Measurements from ENCODE around the gene RARA. TPM values are rescaled to one million over a fixed set of nuclear protein-coding genes. Genes with fewer than 3 reads are reported as not detected.

RARA gene
- total RNA-seq, 1 experiment from 2014 or later: 21.8 TPM

DNA sequence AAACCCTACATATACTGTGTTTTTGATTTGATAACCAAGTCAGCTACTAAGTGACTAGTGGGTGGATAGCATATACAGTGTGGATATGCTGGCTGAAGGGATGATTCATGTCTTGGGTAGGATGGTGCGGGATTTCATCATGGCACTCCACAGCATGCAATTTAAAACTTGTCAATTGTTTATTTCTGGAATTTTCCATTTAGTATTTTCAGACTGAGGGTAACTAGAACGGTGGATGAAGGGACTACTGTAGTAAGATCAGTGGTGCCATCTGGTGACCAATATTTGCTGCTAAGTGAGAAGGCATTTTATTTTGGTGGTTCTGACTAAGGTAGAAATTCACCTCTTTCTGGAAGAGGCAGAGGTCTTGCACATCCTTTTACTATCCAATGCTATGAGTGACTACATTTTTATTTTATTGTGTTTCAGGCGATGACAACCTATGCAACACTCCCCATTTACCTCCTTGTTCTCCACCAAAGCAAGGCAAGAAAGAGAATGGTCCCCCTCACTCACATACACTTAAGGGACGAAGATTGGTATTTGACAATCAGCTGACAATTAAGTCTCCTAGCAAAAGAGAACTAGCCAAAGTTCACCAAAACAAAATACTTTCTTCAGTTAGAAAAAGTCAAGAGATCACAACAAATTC is 18.2 kb upstream of the RARA start:
- POLR2A ChIA-PET (ENCODE audit: unreplicated experiment): no interaction called here

DNA sequence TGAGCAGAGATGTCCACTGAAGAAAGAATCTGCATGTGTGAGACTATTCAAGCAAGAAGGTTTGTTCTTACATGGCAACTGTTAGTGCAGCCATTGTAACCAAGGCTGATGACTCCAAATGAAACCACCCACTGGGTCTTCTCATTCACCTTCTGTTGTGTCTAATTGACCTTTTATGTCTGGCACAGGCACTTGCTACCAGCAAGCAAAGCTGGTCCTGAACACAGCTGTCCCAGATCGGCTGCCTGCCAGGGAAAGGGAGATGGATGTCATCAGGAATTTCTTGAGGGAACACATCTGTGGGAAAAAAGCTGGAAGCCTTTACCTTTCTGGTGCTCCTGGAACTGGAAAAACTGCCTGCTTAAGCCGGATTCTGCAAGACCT is 17.7 kb upstream of the RARA start:
- no peak for TF ChIP-seq EZH2 (IDR thresholded peaks at IDR 0.05; ENCODE audit: low read depth)
- TF ChIP-seq, protein P1, sequence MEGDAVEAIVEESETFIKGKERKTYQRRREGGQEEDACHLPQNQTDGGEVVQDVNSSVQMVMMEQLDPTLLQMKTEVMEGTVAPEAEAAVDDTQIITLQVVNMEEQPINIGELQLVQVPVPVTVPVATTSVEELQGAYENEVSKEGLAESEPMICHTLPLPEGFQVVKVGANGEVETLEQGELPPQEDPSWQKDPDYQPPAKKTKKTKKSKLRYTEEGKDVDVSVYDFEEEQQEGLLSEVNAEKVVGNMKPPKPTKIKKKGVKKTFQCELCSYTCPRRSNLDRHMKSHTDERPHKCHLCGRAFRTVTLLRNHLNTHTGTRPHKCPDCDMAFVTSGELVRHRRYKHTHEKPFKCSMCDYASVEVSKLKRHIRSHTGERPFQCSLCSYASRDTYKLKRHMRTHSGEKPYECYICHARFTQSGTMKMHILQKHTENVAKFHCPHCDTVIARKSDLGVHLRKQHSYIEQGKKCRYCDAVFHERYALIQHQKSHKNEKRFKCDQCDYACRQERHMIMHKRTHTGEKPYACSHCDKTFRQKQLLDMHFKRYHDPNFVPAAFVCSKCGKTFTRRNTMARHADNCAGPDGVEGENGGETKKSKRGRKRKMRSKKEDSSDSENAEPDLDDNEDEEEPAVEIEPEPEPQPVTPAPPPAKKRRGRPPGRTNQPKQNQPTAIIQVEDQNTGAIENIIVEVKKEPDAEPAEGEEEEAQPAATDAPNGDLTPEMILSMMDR (conservative IDR thresholded peaks at IDR 0.05): no peak
- Histone ChIP-seq H3K4me2 (no peak overlapping the region), H3F3A (ENCODE audit: insufficient read depth, low read depth) (peaks cover 56% of the 10 kb centered on the region), H3K4me1 (replicated peaks; ENCODE audit: insufficient read depth) (peaks cover 27% of the 10 kb centered on the region), H2AFZ (no peak overlapping the region), H3K27me3 (ENCODE audit: insufficient read depth, low read depth) (no peaks in the 10 kb centered on the region), H3K27ac (no peak overlapping the region), H3K79me2 (ENCODE audit: low read depth) (peaks cover 42% of the 10 kb centered on the region), H3K36me3 (ENCODE audit: low read depth) (peaks cover 26% of the 10 kb centered on the region), H3K4me3 (no peak overlapping the region), H3K9me3 (ENCODE audit: insufficient read depth, low read depth) (no peaks in the 10 kb centered on the region), H4K20me1 (ENCODE audit: insufficient read depth) (no peaks in the 10 kb centered on the region; the same call in 1 of the 2 replicates), H3K9me2 (ENCODE audit: insufficient read depth) (no peaks in the 10 kb centered on the region)
- intact Hi-C loops (cut with micrococcal nuclease; ENCODE audit: unreplicated experiment): no loop called here
- no peak for DNase-seq
- ChIA-PET CTCF (no interaction called here), POLR2A (ENCODE audit: unreplicated experiment) (no interaction called here)
- BruUV-seq (replicated peaks): no TSS peak

More for the DNA sequence above, 18.2 kb upstream of the RARA start:
- Histone ChIP-seq H2AFZ (no peak overlapping the region), H3K36me3 (ENCODE audit: low read depth) (peaks cover 25% of the 10 kb centered on the region), H3K79me2 (ENCODE audit: low read depth) (peaks cover 46% of the 10 kb centered on the region), H3K9me2 (ENCODE audit: insufficient read depth) (no peaks in the 10 kb centered on the region), H3K27me3 (ENCODE audit: insufficient read depth, low read depth) (no peaks in the 10 kb centered on the region), H3K4me1 (replicated peaks; ENCODE audit: insufficient read depth) (peaks cover 30% of the 10 kb centered on the region), H3K9me3 (ENCODE audit: insufficient read depth, low read depth) (no peaks in the 10 kb centered on the region), H3K4me2 (peak overlapping the region; percentile 84), H3K4me3 (no peak overlapping the region), H3F3A (ENCODE audit: insufficient read depth, low read depth) (peaks cover 61% of the 10 kb centered on the region), H4K20me1 (ENCODE audit: insufficient read depth) (no peaks in the 10 kb centered on the region; the same call in 1 of the 2 replicates), H3K27ac (peak overlapping the region; percentile 42)
- DNase-seq: peak; percentile 42 to 90
- CTCF ChIA-PET: interaction anchor here (0.5 kb wide), 1 partner anchor 176 kb away, joined by 5 read pairs; no protein-coding TSS in a partner anchor
- TF ChIP-seq EZH2 (IDR thresholded peaks at IDR 0.05; ENCODE audit: low read depth): no peak
- TF ChIP-seq, protein P1 (conservative IDR thresholded peaks at IDR 0.05): peak; percentile 75
- intact Hi-C loops (cut with micrococcal nuclease; ENCODE audit: unreplicated experiment): loop anchor here (1.0 kb wide), 4 partner anchors 89 to 277 kb away; no protein-coding TSS in a partner anchor
- BruUV-seq (replicated peaks): no TSS peak

GRCh38 chr17:40293363-40293762 is 15.6 kb upstream of the RARA start:
- no TSS peak for BruUV-seq (replicated peaks)
- no peak overlapping the region for H3K27ac ChIP-seq
- TF ChIP-seq, protein P1 (conservative IDR thresholded peaks at IDR 0.05): no peak
- no peak for TF ChIP-seq EZH2 (IDR thresholded peaks at IDR 0.05; ENCODE audit: low read depth)
- no peak for DNase-seq
- POLR2A ChIA-PET (ENCODE audit: unreplicated experiment): no interaction called here
- H2AFZ ChIP-seq: no peak overlapping the region
- no peaks in the 10 kb centered on the region for H3K9me2 ChIP-seq (ENCODE audit: insufficient read depth)
- H3K79me2 ChIP-seq (ENCODE audit: low read depth): peaks cover 27% of the 10 kb centered on the region
- intact Hi-C loops (cut with micrococcal nuclease; ENCODE audit: unreplicated experiment): no loop called here
- peaks cover 16% of the 10 kb centered on the region for H3K4me1 ChIP-seq (replicated peaks; ENCODE audit: insufficient read depth)
- no peaks in the 10 kb centered on the region for H3K9me3 ChIP-seq (ENCODE audit: insufficient read depth, low read depth)
- peaks cover 45% of the 10 kb centered on the region for H3F3A ChIP-seq (ENCODE audit: insufficient read depth, low read depth)
- H3K36me3 ChIP-seq (ENCODE audit: low read depth): peaks cover 28% of the 10 kb centered on the region
- no peaks in the 10 kb centered on the region for H3K27me3 ChIP-seq (ENCODE audit: insufficient read depth, low read depth)
- no peak overlapping the region for H3K4me2 ChIP-seq
- no peak overlapping the region for H3K4me3 ChIP-seq
- H4K20me1 ChIP-seq (ENCODE audit: insufficient read depth): no peaks in the 10 kb centered on the region; the same call in 1 of the 2 replicates
- CTCF ChIA-PET: interaction anchor here (0.5 to 0.7 kb wide), 2 partner anchors 133 to 254 kb away, joined by 3 read pairs; no protein-coding TSS in a partner anchor

Measured in PC-9 (cell line).